H54 (cell line): Measurements from ENCODE around the gene ITPKB.

Source experiments
- DNase-seq: peaks from one replicate; pipeline ENCODE4 v3.0.0; 2011; ENCODE audit warnings: low spot score, mixed read lengths; ENCODE audit not compliant: insufficient read length
- FAIRE-seq: peaks from 3 replicates; lab custom pipeline; 2011; peaks lifted over from hg19 to GRCh38; lab: Jason Lieb, UNC
- POLR2A ChIP-seq: IDR thresholded peaks from 2 replicates; pipeline ENCODE4 v1.6.1; 2011; ENCODE audit warnings: low read depth, mild to moderate bottlenecking, low read length

The ITPKB gene

GRCh38 chr1:226697151-226697928 lies 41.7 kb downstream of the ITPKB start:
- no peak for FAIRE-seq
- DNase-seq: peak; percentile 67
- no peak for TF ChIP-seq POLR2A

GRCh38 chr1:226696547-226696946 lies 42.5 kb downstream of the ITPKB start:
- no peak for DNase-seq
- FAIRE-seq: no peak
- TF ChIP-seq POLR2A: no peak

DNA sequence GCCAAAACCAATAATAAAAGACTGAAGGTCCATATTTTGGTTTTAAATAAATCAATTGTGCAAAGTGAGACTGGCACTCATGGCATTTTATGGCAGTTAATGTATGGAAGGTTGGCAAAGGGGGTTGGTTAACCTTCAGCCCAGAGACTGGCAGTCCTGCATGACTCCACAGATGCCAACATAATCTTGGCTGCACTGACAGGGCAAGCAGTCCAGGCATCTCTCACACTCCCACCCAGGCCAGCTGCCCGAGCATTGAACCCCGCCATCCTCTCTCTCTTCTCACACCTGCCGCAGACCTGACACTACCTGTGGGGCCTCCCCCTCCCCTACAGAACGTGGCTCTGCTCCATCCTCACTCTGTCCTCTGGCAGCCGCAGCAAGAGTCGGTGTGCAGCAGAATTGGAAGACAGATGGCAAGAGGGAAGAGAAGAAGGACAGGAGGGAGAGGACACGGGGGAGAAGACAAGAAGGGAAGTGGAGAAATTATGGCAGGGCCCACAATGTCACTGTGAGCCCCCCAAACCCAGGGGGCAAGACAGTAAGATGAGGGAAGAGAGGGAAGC lies 43.7 kb downstream of the ITPKB start:
- DNase-seq: no peak
- TF ChIP-seq POLR2A: no peak
- no peak for FAIRE-seq

GRCh38 chr1:226692823-226693222 lies 46.3 kb downstream of the ITPKB start:
- no peak for FAIRE-seq
- DNase-seq: no peak
- no peak for TF ChIP-seq POLR2A

- DNase-seq (no peak), FAIRE-seq (no peak)
- TF ChIP-seq POLR2A: no peak
These were observed 46.9 kb downstream of the ITPKB start for GRCh38 chr1:226692051-226692792.

- FAIRE-seq: no peak
- no peak for DNase-seq
- TF ChIP-seq POLR2A: no peak
These were observed 47.8 kb downstream of the ITPKB start for GRCh38 chr1:226691247-226691646.

- FAIRE-seq: no peak
- DNase-seq: no peak
- TF ChIP-seq POLR2A: no peak
These were observed 48.6 kb downstream of the ITPKB start for GRCh38 chr1:226690460-226690982.

GRCh38 chr1:226688808-226689207 lies 50.3 kb downstream of the ITPKB start:
- FAIRE-seq (no peak), DNase-seq (no peak)
- no peak for TF ChIP-seq POLR2A

- TF ChIP-seq POLR2A: no peak
- DNase-seq: no peak
- FAIRE-seq: no peak
These were observed 50.9 kb downstream of the ITPKB start for GRCh38 chr1:226688056-226688748.

DNA sequence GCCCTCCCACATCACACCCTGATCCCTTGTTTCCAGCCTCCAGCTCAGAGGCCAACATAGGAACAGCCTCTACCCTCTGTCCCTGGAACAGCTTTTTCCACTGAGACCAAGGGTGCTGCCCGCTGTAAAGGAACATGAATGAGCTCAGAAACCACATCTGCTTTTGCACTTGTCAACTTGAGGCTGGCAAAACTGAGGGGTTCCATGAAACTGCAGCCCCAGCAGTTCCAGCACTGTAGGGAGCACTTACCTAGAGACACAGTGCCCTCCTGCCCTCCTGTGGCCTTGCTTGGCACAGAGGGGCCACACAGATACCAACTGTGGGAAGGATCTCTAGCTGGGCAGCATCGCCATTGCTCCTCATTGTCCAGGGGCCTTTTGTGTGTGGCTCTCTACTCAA lies 51.7 kb downstream of the ITPKB start:
- TF ChIP-seq POLR2A: no peak
- DNase-seq: no peak
- no peak for FAIRE-seq

DNA sequence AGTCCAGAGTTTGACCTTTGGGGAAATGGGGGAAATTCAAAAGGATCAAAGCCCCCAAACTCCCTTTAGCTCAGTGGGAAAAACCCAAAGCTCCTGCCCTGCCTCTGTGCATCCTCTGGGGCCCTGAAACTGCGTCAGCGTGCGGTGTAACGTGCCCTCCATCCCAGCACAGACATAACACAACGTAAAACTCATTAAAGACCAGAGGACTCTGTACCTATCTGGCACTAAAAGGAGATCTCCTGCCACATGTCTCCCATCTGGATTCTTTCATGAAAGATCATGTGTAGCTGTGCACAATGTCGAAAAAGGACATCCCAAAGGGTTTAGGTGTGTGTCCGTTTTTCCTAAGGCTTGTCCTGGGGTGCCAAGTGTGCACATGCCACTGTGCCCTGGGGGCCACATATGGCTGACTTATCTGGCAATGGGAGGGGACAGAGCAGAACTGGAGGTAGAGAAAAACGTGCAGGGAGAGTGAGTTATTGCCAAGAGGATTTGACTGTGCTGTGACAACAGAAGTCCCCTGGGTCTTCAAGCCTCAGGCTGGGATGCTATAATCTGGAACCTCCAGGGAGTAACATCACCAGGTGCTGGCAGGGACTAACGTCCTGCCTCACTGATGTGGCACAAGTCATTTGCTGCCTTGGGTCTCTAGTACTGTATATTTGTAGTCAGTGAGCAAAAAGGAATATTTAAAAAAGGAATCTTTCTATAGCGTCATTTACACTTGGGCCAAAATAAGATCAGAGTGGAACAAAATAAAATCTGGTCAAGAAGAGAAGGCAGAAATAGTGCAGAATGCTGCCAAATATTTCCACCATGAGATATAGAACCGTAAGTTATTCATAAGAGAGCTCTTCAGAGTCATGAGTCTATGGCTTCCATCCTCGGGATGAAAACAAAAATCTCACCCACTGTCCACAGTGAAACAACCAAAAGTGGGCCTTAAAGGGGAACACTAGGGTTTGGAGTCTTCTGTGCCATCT lies 52.3 kb downstream of the ITPKB start:
- DNase-seq: no peak
- no peak for TF ChIP-seq POLR2A
- no peak for FAIRE-seq

GRCh38 chr1:226685196-226685820 lies 53.8 kb downstream of the ITPKB start:
- DNase-seq (no peak), FAIRE-seq (no peak)
- no peak for TF ChIP-seq POLR2A

- no peak for TF ChIP-seq POLR2A
- FAIRE-seq: no peak
- DNase-seq: no peak
These were observed 55.1 kb downstream of the ITPKB start for GRCh38 chr1:226684026-226684425.
